ENCODE results near the gene PPP1R12B.

GRCh38 chr1:202624781-202625108 is 276.2 kb downstream of the PPP1R12B start:
- TF ChIP-seq CTCF (IDR thresholded peaks at IDR 0.05) (no peak), POLR2A (IDR thresholded peaks at IDR 0.05) (no peak)

Measured in body of pancreas (tissue), 4 donors.